Epithelial cell of esophagus (primary cell): ENCODE data around the gene EBP.

Experiments used
- DNase-seq: peaks from one replicate; pipeline ENCODE4 v3.0.0; 2010; ENCODE audit warnings: low read depth
- H3K4me3 ChIP-seq: 2 replicates; pipeline ENCODE4 v1.5.1; 2011; ENCODE audit warnings: mild to moderate bottlenecking, low read length, control low read depth
- TF ChIP-seq, protein P1 (sequence below): IDR thresholded peaks from 2 replicates; pipeline ENCODE4 v1.5.1; 2011; ENCODE audit warnings: low read depth, mild to moderate bottlenecking, low read length, control low read depth, inconsistent platforms; ENCODE audit not compliant: insufficient read depth; ENCODE audit errors: missing control alignments

Gene EBP

DNA sequence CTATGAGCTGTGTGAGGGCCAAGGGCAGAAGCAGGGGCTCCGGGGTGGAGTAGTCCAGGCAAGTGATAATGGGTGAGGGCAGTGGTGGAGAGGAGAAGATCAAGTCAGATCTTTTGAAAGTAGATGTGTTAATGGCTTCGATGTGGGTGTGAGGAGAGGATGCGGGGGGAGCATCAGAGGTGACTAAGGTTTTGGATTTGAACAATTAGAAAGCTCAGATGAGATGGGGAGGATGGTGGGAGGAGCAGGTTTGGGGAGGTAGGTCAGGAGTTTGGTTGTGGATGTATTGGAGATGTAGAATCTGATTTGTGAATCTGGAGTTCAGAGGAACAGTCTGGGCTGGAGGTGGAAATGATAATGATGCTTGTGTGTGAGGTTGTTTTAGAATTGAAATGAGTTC, 41.0 kb upstream of the EBP start:
- TF ChIP-seq, protein P1, sequence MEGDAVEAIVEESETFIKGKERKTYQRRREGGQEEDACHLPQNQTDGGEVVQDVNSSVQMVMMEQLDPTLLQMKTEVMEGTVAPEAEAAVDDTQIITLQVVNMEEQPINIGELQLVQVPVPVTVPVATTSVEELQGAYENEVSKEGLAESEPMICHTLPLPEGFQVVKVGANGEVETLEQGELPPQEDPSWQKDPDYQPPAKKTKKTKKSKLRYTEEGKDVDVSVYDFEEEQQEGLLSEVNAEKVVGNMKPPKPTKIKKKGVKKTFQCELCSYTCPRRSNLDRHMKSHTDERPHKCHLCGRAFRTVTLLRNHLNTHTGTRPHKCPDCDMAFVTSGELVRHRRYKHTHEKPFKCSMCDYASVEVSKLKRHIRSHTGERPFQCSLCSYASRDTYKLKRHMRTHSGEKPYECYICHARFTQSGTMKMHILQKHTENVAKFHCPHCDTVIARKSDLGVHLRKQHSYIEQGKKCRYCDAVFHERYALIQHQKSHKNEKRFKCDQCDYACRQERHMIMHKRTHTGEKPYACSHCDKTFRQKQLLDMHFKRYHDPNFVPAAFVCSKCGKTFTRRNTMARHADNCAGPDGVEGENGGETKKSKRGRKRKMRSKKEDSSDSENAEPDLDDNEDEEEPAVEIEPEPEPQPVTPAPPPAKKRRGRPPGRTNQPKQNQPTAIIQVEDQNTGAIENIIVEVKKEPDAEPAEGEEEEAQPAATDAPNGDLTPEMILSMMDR: no peak

DNA sequence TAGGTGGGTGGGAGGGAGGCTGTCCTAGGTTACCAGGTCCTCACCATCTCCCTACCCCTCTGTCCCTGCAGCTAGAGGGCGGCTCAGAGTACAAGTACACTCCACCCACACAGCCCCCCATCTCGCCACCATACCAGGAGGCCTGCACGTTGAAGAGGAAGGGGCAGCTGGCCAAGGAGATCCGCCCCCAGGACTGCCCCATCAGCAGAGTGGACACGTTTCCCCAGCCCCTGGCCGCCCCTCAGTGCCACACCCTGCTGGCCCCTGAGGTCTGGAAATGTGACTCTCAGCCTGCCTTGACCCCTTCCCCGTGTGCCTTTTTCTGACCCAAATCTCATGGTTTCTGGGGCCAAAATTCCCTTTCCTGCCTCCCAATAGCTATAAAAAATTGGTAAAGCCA, 39.1 kb upstream of the EBP start:
- TF ChIP-seq, protein P1: no peak
- DNase-seq: no peak
- no peak overlapping the region for H3K4me3 ChIP-seq

More for the DNA sequence above, 41.0 kb upstream of the EBP start:
- DNase-seq: no peak
- H3K4me3 ChIP-seq: no peak overlapping the region

DNA sequence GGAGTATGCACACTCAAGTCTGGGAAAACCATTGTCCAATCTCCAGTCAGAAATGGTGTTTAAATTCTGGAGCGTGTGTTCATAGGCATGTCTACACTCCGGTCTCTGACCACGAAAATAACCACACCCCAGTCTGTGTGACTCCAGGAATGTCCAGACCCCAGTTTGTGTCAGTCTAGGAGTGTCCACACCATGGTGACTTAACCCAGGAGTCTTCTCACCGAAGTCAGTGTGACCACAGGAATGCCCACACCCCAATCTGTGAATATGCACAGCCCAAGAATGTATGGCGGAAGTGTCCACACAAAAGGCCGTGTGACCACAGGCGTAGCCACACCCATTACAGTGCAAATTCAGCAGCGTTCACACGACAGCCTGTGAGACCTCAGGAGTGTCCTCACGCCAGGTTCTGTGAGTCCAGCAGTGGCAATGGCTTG, 34.2 kb upstream of the EBP start:
- TF ChIP-seq, protein P1: no peak
- DNase-seq: peak; percentile 96
- no peak overlapping the region for H3K4me3 ChIP-seq

DNA sequence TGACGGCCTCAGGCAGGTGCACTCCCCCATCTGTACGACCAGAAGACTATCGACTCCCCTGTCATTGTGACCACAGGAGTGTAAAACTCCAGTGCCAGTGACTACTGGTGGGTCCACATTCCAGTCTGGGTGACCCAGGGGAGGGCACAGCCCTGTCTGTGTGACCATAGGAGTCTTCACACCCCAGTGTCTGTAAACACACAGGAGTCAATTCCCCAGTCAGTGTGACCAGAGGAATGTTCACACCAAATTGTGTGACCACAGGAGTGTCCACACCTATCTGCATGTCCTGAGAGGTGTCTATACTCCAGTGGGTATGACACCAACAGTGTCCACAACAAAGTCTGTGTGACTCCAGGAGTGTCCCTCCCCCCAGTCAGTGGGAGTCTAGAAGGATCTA, 33.6 kb upstream of the EBP start:
- no peak for DNase-seq
- no peak overlapping the region for H3K4me3 ChIP-seq
- TF ChIP-seq, protein P1: no peak

DNA sequence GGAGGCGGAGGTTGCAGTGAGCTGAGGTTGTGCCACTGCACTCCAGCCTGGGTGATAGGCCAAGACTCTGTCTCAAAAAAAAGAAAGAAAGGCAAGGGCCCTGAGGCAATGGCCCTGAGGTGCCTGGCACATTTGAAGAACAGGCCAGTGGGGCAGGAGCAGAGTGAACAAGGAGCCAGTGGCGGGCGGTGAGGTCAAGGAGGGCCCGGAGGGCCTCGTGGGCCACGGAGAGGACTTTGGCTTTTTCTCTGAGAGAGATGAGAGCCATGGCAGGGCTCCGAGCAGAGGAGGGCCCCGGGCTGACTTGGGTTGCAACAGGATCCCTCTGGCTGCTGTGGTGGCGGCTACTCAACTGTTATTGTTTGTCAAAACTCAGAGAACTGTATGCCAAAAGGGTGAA, 32.3 kb upstream of the EBP start:
- TF ChIP-seq, protein P1: no peak
- no peak overlapping the region for H3K4me3 ChIP-seq
- DNase-seq: no peak

DNA sequence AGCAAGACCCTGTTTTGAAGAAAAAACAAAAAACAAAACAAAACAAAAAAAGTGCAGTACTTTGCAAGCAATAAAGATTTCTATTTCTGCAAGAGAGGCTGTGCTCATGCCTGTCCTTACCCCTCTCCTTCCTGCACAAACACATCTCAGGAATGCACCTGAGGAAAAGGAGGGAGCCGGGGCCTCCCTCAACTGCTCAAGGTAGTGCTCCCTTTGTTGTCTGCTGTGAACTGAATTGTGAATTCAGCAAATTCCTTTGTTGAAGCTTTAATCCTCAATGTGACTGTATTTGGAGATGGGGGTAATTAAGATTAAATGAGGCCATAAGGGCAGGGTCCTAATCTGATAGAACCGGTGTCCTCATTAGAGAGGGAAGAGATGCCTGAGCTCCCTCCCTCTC, 31.7 kb upstream of the EBP start:
- DNase-seq: peak; percentile 82
- no peak overlapping the region for H3K4me3 ChIP-seq
- TF ChIP-seq, protein P1: no peak

DNA sequence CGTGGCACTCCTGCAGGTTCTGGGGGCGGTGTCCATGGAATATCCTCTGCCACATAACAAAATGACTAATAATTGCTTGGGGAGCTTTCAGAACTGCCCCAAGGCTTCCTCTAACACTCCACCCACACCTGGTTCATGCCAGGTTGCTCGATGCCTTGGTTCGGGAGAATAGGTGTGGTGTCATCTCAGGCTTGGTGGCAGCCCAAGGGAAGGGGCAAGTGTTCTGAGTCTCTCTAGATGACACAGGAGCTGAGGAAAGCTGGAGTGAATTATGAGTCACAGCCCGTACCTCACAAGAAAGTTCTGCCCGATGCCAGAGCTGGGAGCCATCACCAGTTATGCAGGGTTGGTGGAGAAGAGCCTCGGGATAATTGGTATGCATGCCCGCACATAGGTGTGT, 30.9 kb upstream of the EBP start:
- TF ChIP-seq, protein P1: no peak
- DNase-seq: peak; percentile 87
- no peak overlapping the region for H3K4me3 ChIP-seq
